UCSD-AML1 (cell line): ENCODE results near the gene RPS14.
"Not testable (repeated sequence)": the region's sequence is repeated elsewhere in the genome, so short reads cannot be mapped to it uniquely, and the experiment has no call there.

Experiments used
- DNase-seq: peaks from one replicate; lab custom pipeline; 2025; ENCODE audit not compliant: unreplicated experiment; lab: John Stamatoyannopoulos, UW

Gene RPS14

GRCh38 chr5:150446583-150446982 is 3.0 kb downstream of the RPS14 start:
- no peak for DNase-seq

GRCh38 chr5:150446088-150446487 is 3.5 kb downstream of the RPS14 start:
- no peak for DNase-seq

GRCh38 chr5:150444770-150445169 is 4.8 kb downstream of the RPS14 start:
- DNase-seq, result no peak

- DNase-seq, result no peak
Observed at GRCh38 chr5:150443242-150444075, 6.1 kb downstream of the RPS14 start.

GRCh38 chr5:150442699-150443080 is 6.8 kb downstream of the RPS14 start:
- DNase-seq, result no peak

- no peak for DNase-seq
Observed at GRCh38 chr5:150441813-150442698, 7.5 kb downstream of the RPS14 start.

GRCh38 chr5:150440948-150441812 is 8.4 kb downstream of the RPS14 start:
- no peak for DNase-seq

GRCh38 chr5:150438873-150439546 is 10.5 kb downstream of the RPS14 start:
- no peak for DNase-seq

- DNase-seq, result peak; percentile 77
Observed at GRCh38 chr5:150436141-150436680, 13.3 kb downstream of the RPS14 start.

GRCh38 chr5:150434464-150434863 is 15.1 kb downstream of the RPS14 start:
- DNase-seq, result no peak

GRCh38 chr5:150431574-150431973 is 18.0 kb downstream of the RPS14 start:
- DNase-seq, result no peak

GRCh38 chr5:150431048-150431447 is 18.5 kb downstream of the RPS14 start:
- no peak for DNase-seq

- no peak for DNase-seq
Observed at GRCh38 chr5:150429410-150429873, 20.1 kb downstream of the RPS14 start.

GRCh38 chr5:150428978-150429377 is 20.6 kb downstream of the RPS14 start:
- DNase-seq, result no peak

- DNase-seq, result no peak
Observed at GRCh38 chr5:150428106-150428876, 21.2 kb downstream of the RPS14 start.

GRCh38 chr5:150426165-150426564 is 23.4 kb downstream of the RPS14 start:
- not testable (repeated sequence) for DNase-seq

- DNase-seq, result no peak
Observed at GRCh38 chr5:150422758-150423157, 26.8 kb downstream of the RPS14 start.

- DNase-seq, result no peak
Observed at GRCh38 chr5:150422075-150422474, 27.5 kb downstream of the RPS14 start.

GRCh38 chr5:150419630-150420270 is 29.8 kb downstream of the RPS14 start:
- DNase-seq, result no peak
